GM13977 (cell line): Measurements from ENCODE around the gene NEIL3.

Source experiments
- DNase-seq: peaks from one replicate; pipeline ENCODE4 v3.0.0; 2012; ENCODE audit warnings: low spot score
- in situ Hi-C: fragments of 300-500 bp; cut with MboI; formaldehyde crosslinking; loops from one replicate; pipeline ENCODE4 v1.12.0; 2022; ENCODE audit warnings: low sequenced_read_pairs, low pct_unique_long_range_greater_than_20kb, mixed read lengths, inconsistent platforms; ENCODE audit not compliant: unreplicated experiment
- TF ChIP-seq, protein P1 (sequence below): IDR thresholded peaks from 2 replicates; pipeline ENCODE4 v1.5.1; 2012; ENCODE audit warnings: mild to moderate bottlenecking, control low read depth; ENCODE audit not compliant: insufficient read depth; ENCODE audit errors: extremely low read depth, missing control alignments

NEIL3 gene

DNA sequence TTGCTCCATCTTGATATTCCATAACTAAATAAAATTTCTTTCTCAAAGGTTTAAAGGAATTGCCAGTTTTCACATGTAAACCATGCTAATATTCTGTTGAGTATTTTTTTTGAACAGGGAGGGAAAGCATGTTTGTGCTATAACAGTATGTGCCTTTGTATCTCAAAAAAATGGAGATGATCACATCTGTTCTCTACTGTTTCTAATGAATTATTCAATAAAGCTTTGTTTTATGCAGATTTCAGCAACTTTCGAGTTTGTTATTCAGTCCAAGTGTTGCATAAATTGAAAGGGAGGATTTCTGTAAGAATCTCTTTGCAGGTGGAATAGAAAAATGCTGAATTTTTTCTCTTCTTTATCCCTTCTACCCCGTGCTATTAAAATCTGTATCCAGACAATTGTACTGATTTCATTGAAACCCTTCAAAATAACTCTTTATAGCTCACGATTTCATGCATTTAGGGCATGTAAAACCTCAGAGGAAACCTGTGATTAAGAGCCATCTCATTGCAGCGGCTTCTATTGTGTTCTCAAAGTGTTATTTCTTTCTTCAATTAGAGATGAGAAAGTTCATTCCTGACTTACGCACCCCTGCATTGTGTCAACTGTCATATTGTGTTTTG is 42.1 kb downstream of the NEIL3 start:
- in situ Hi-C loops: no loop called here
- DNase-seq: no peak
- TF ChIP-seq, protein P1, sequence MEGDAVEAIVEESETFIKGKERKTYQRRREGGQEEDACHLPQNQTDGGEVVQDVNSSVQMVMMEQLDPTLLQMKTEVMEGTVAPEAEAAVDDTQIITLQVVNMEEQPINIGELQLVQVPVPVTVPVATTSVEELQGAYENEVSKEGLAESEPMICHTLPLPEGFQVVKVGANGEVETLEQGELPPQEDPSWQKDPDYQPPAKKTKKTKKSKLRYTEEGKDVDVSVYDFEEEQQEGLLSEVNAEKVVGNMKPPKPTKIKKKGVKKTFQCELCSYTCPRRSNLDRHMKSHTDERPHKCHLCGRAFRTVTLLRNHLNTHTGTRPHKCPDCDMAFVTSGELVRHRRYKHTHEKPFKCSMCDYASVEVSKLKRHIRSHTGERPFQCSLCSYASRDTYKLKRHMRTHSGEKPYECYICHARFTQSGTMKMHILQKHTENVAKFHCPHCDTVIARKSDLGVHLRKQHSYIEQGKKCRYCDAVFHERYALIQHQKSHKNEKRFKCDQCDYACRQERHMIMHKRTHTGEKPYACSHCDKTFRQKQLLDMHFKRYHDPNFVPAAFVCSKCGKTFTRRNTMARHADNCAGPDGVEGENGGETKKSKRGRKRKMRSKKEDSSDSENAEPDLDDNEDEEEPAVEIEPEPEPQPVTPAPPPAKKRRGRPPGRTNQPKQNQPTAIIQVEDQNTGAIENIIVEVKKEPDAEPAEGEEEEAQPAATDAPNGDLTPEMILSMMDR: no peak

DNA sequence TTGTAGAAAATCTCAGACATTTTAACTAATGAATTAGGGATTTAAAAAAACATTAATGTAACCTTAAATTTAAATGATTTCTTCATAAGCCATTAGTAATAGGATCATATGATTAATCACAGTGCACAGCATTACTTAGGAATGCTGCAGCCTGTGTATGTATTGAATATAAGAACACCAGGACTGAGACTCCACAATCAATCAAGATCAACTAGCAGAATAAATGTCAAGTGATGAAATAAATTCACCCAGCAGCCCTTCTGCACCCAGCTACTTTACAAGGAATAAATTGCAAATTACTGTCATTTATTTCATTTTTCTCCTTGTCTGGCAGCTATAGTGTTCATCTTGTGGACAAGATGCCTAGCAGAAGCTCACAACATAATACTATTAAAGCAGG is 46.5 kb downstream of the NEIL3 start:
- in situ Hi-C loops: no loop called here
- TF ChIP-seq, protein P1: no peak
- DNase-seq: no peak

DNA sequence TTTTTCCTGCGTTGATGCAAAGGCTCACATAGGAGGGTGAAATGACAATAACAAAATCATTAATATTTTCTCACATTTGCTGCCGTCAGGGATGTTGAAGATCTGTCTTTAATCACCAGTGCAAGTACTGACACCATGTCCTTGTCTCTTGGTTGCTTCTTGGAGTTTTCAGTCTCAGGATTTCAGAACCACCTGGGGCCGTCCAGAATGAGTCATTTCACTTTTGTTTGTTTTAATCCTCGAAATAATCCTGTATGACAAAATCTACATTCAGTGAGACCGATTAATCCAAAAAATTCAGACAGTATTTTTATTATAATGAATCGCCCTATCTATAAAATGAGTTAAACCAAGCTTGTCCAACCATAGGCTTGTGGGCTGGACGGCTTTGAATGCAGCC is 47.2 kb downstream of the NEIL3 start:
- TF ChIP-seq, protein P1: no peak
- no peak for DNase-seq
- in situ Hi-C loops: no loop called here

DNA sequence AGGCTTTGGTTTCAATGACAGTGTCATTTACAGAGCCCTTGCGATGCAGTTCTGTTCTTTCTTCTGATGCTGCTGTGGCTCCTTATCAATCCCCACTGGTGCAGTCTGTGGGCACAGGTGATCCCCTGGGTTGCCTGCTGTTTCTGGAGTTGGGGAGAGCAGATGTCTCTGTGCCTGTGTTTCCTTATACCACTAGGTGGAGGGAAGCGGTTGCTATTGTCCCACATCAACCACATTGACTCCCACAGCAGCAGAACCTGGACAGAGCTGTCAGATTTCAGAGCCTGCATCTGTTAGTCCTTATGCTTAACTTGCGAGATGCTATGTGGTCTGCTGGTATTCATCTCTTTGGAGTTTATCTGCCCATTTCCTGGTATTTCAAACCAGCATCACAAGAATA is 57.7 kb downstream of the NEIL3 start:
- TF ChIP-seq, protein P1: no peak
- in situ Hi-C loops: no loop called here
- no peak for DNase-seq

DNA sequence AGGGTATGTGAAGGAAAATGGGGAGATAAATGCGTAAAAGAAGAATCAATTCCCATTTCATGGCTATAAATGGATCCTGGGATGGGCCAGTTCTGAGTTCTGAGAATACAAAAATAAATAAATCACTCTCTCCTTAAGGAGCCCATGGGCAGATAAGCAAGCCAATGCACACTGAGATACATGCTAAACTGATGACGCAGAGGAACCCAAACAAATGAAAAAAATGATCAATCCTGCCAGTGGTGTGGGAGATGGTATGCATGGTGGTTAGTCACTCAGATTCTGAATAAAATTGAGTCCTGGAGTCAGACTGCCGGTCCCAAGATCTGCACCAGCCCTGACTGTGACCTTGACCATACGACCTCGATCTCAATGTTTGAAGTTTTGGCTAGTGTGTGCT is 59.7 kb downstream of the NEIL3 start:
- TF ChIP-seq, protein P1: no peak
- DNase-seq: no peak
- in situ Hi-C loops: no loop called here

DNA sequence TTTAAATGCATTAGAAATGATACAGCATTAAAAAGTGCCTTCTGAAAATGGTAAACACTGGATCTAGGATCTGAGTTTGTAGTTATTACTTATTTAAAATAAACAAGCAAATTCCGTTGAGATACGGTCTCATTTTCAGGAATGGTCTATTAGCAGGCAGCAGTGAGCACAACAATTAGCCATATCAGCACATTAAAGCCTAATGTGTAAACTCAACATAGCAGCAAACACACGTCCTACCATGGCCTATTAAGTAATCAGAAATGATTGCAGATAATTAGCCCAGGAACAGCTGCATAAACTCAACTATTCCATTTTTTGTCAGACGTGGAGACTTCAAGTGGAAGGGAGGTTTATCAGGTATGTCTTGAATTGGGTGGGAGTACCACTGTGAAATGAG is 61.8 kb downstream of the NEIL3 start:
- TF ChIP-seq, protein P1: no peak
- in situ Hi-C loops: no loop called here
- no peak for DNase-seq
